ENCODE measurements around the gene LDB2.

- TF ChIP-seq CTCF (conservative IDR thresholded peaks at IDR 0.05; ENCODE audit: low read length) (no peak), EZH2phosphoT487 (IDR thresholded peaks at IDR 0.05; ENCODE audit: borderline replicate concordance) (no peak)
Observed at GRCh38 chr4:16590797-16591196, 307.6 kb downstream of the LDB2 start.

Measured in Loucy (cell line).